SK-MEL-5 (cell line): Measurements from ENCODE around the gene PTCD3. TPM values are rescaled to one million over a fixed set of nuclear protein-coding genes. Genes with fewer than 3 reads are reported as not detected.

Experiments used
- DNase-seq: peaks from one replicate; pipeline ENCODE4 v3.0.0-alpha.2; 2016; ENCODE audit warnings: low read depth, low spot score
- in situ Hi-C: cut with HindIII; loops from 2 replicates; pipeline ENCODE4 v1.10.0; 2016; ENCODE audit warnings: low sequenced_read_pairs, high pct_unique_total_duplicates, low pct_unique_long_range_greater_than_20kb
- small RNA-seq, 2 experiments: library from RNA; depleted of rRNA; stranded (forward); fragments of <200 nt; gene quantifications; one replicate each; pipeline ENCODE3, GENCODE V24; 2014
- total RNA-seq: library from RNA; depleted of rRNA; stranded (reverse); fragments of >200 nt; shearing (Covaris generic); gene quantifications from 2 replicates; pipeline ENCODE4 v1.2.3, GENCODE V29; 2014; rRNA removed

PTCD3 gene
- total RNA-seq, 1 experiment from 2014 or later = 238 TPM

DNA sequence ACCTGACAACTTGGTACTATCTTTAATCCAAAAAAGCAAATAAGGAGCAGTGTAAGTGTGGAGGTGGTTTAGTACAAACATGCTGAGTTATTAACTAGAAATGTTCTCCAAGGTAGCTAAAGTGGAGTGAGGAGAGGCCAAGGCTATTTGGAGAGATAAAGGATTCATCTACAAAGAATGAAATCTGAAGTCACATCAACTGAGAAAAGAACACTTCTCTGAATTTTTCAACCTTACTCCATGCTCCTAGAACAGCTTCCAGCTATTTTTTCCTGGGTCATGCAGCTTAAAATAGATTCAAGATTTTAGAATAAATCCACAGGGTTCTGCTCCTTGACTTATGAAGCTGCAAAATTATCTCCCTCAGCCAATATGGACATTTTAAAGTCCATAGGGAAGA, 70.6 kb downstream of the PTCD3 start:
- DNase-seq = no peak
- in situ Hi-C loops = no loop called here

DNA sequence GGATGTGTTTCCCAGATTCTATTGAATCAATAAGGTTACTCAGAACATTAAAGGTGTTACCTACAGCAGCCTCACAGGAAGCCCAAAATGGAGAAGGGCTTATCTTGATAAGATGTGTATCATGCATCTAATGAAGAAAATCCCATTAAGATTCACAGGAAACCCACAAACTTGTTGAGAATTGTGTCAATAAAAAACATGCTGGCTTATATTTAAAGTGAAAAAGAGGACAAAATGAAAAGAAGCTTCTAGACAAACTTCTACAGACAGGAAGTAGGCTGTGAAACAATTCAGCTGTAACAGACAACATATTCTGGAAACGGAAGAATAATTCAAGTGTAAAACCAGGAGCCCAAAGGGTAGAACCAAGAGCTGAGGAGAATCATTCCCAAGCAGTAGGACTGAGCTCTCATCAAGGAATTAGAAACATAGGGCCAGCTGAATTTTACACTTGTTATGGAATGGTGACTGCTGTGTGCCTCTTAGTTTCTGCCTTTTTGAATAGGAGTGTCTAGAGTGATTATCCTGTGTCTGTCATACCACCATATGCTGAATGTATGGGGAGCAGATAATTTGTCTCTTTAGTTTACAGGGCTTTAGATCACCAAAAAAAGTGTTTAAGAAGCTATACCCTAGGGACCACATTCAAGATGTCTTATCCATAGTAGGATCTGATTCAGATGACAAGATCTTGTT, 79.6 kb downstream of the PTCD3 start:
- DNase-seq = no peak
- in situ Hi-C loops = no loop called here

DNA sequence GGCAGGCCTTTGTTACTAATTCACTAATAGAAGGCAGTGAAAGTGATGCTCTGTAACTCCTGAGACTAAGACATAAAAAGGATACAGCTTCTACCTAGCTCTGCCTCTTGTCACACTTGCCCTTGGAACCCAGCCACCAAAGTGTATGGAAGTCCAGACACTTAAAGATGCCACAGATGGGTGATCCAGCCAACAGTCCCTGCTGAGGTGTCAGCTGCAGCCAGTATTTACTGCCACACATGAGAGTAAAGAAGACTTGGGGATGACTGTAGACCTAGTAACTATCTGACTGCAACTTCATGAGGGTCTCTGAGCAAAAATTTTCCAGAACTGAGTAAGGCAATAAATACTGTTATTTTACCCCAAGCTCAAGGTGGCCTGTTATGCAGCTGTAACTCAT, 80.4 kb downstream of the PTCD3 start:
- in situ Hi-C loops = no loop called here
- no peak for DNase-seq

DNA sequence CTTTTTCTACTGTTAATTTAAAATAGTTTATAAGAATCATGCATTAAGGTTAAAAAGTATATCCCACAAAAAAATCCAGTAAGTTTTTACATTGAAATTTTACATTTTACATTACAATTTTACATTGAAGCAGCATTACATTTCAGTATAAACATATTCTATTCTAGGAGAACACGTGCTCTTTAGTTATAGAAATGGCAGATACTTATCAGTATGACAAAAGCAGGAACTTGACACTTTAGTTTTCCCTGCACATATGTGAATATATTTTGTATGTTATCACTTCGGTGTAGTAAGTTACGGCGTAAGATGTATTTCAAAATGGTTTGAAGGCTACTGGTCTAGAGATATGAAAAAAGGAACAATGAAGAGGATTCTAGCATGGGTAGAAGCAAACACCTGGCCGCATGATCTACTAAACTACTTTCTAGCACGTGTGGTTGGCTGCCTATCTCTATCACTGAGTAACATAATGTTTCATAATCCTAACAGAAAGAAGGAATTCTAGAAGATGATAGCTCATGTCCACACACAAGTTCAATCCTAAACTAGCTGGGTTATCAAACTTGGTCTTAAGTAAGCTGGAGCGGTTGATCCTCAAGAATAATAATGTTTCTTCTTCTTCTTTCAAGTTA, 83.9 kb downstream of the PTCD3 start:
- no peak for DNase-seq
- in situ Hi-C loops = no loop called here

Small RNA genes lying within 50 kb of the gene (small RNA-seq; reads per million reads assigned to genes)
- gene RF00019 = 0 reads per million in 2 experiments
- 686 to 864 reads per million in 2 experiments for gene SNORD94

Other genes with a start within 250 kb of the PTCD3 start
- gene ST3GAL5, start 217.2 kb upstream of the PTCD3 start, total RNA-seq = 70.8 and 71.0 TPM in 2 replicates
- 26.3 and 29.9 TPM in 2 replicates for gene POLR1A, start 349 bp upstream of the PTCD3 start, total RNA-seq
- 116 and 145 TPM in 2 replicates for gene IMMT, start 89.2 kb downstream of the PTCD3 start, total RNA-seq
- 186 and 193 TPM in 2 replicates for gene MRPL35, start 93.2 kb downstream of the PTCD3 start, total RNA-seq
- 1.0 and 2.0 TPM in 2 replicates for gene REEP1, start 231.4 kb downstream of the PTCD3 start, total RNA-seq